Ascending aorta (tissue), 2 donors: Measurements from ENCODE around the gene SMIM44. TPM values are rescaled to one million over a fixed set of nuclear protein-coding genes. Genes with fewer than 3 reads are reported as not detected.

Experiments used
- DNase-seq, 2 donors: peaks; one replicate each; pipeline ENCODE4 v3.0.0-alpha.2; 2019; ENCODE audit warnings: low spot score in 2 of 2
- H3K27ac ChIP-seq, 2 donors: fragments of 200-600 bp; sonication (generic); one replicate each; pipeline ENCODE4 v1.5.1; 2016 to 2017; ENCODE audit warnings: mild to moderate bottlenecking in 1 of 2
- H3K27me3 ChIP-seq: fragments of 200-600 bp; sonication (generic); one replicate; pipeline ENCODE4 v1.5.1; 2017
- H3K36me3 ChIP-seq, 2 donors: fragments of 200-600 bp; sonication (generic); one replicate each; pipeline ENCODE4 v1.5.1; 2016
- H3K4me1 ChIP-seq, 2 donors: fragments of 200-600 bp; sonication (generic); one replicate each; pipeline ENCODE4 v1.5.1; 2016 to 2017; ENCODE audit warnings: mild to moderate bottlenecking in 1 of 2
- H3K4me3 ChIP-seq, 2 donors: fragments of 200-600 bp; sonication (generic); one replicate each; pipeline ENCODE4 v1.5.1; 2016 to 2017; ENCODE audit warnings: mild to moderate bottlenecking in 1 of 2
- H3K9me3 ChIP-seq, 2 donors: fragments of 200-600 bp; sonication (generic); one replicate each; pipeline ENCODE4 v1.5.1; 2016
- intact Hi-C: fragments of 100-400 bp; cut with DNase I; formaldehyde crosslinking; loops from one replicate; pipeline ENCODE4 v1.15.1; 2023
- total RNA-seq: library from RNA; depleted of rRNA; stranded (reverse); fragments of >200 nt; gene quantifications from one replicate; pipeline ENCODE4 v1.1.0, GENCODE V29; 2016
- TF ChIP-seq, protein P1 (sequence below), 3 experiments: fragments of 200-600 bp in 2 of 3; fragments of 450-650 bp in 1 of 3; sonication (generic) in 2 of 3; IDR thresholded peaks; one replicate each; pipeline ENCODE4 v1.5.1; 2016 to 2019; ENCODE audit warnings: antibody characterized with exemption in 3 of 3, mild to moderate bottlenecking in 1 of 3, moderate library complexity in 1 of 3

The SMIM44 gene
- total RNA-seq, 1 donor from 2014 or later = not detected

GRCh38 chr19:3520166-3521103 is 37.2 kb upstream of the SMIM44 start:
- peak in 1 of 2 donors; percentile 59 for DNase-seq
- Histone ChIP-seq H3K27ac (no peak overlapping the region), H3K36me3 (peaks cover 20 to 42% of the 10 kb centered on the region in 2 donors), H3K4me3 (no peak overlapping the region), H3K9me3 (no peaks in the 10 kb centered on the region), H3K4me1 (no peaks in the 10 kb centered on the region), H3K27me3 (no peaks in the 10 kb centered on the region)
- intact Hi-C loops = no loop called here
- TF ChIP-seq, protein P1, sequence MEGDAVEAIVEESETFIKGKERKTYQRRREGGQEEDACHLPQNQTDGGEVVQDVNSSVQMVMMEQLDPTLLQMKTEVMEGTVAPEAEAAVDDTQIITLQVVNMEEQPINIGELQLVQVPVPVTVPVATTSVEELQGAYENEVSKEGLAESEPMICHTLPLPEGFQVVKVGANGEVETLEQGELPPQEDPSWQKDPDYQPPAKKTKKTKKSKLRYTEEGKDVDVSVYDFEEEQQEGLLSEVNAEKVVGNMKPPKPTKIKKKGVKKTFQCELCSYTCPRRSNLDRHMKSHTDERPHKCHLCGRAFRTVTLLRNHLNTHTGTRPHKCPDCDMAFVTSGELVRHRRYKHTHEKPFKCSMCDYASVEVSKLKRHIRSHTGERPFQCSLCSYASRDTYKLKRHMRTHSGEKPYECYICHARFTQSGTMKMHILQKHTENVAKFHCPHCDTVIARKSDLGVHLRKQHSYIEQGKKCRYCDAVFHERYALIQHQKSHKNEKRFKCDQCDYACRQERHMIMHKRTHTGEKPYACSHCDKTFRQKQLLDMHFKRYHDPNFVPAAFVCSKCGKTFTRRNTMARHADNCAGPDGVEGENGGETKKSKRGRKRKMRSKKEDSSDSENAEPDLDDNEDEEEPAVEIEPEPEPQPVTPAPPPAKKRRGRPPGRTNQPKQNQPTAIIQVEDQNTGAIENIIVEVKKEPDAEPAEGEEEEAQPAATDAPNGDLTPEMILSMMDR (IDR thresholded peaks at IDR 0.05) = no peak

- Histone ChIP-seq H3K36me3 (peaks cover 12 to 31% of the 10 kb centered on the region in 2 donors), H3K4me1 (no peaks in the 10 kb centered on the region), H3K4me3 (no peak overlapping the region), H3K9me3 (no peaks in the 10 kb centered on the region), H3K27me3 (no peaks in the 10 kb centered on the region), H3K27ac (no peak overlapping the region)
- intact Hi-C loops = no loop called here
- TF ChIP-seq, protein P1 (IDR thresholded peaks at IDR 0.05) = no peak
- no peak for DNase-seq
These were observed 35.9 kb upstream of the SMIM44 start for GRCh38 chr19:3519126-3519525.

DNA sequence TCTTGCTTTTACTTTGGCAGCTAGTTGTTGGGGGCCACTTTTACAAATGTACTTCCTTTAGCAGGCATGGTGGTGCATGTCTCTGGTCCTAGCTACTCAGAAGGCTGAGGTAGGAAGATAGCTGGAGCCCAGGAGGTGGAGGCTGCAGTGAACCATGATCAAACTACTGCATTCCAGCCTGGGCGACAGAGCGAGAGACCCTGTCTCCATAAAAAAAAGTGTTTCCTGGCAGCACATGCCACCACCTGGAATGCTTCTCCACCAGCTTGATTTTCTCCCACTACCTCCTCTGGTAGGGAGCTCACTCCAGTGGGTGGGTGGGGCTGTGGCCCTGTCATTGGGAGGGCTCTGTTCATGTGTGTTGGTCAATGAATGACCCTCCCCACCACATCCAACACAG is 35.4 kb upstream of the SMIM44 start:
- Histone ChIP-seq H3K36me3 (peaks cover 9 to 27% of the 10 kb centered on the region in 2 donors), H3K4me1 (no peaks in the 10 kb centered on the region), H3K27ac (no peak overlapping the region), H3K27me3 (no peaks in the 10 kb centered on the region), H3K4me3 (no peak overlapping the region), H3K9me3 (no peaks in the 10 kb centered on the region)
- intact Hi-C loops = no loop called here
- no peak for DNase-seq
- TF ChIP-seq, protein P1 (IDR thresholded peaks at IDR 0.05) = no peak

DNA sequence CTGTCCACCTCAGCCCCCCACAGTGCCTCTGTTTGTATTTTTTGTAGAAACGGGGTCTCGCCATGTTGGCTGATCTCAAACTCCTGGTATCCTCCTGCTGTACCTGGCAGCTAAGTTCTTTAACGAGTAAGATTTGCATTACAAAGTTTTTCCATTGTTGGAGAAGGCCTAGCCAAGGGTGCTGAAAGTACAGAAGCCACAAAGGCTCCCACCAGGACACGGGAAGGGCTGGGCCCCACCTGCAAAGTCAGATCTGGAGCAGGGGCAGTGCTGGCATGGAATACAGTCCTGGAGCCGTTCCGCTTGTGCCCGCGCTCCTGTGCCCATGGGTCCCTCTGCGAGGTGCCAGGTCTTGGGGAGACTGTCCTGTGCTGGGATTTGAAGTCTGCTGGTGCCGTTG is 35.0 kb upstream of the SMIM44 start:
- DNase-seq = no peak
- intact Hi-C loops = no loop called here
- H3K4me1 ChIP-seq = no peaks in the 10 kb centered on the region
- H3K4me3 ChIP-seq = no peak overlapping the region
- H3K27me3 ChIP-seq = no peaks in the 10 kb centered on the region
- H3K27ac ChIP-seq = no peak overlapping the region
- TF ChIP-seq, protein P1 (IDR thresholded peaks at IDR 0.05) = no peak
- no peaks in the 10 kb centered on the region for H3K9me3 ChIP-seq
- H3K36me3 ChIP-seq = peaks cover 5 to 23% of the 10 kb centered on the region in 2 donors

DNA sequence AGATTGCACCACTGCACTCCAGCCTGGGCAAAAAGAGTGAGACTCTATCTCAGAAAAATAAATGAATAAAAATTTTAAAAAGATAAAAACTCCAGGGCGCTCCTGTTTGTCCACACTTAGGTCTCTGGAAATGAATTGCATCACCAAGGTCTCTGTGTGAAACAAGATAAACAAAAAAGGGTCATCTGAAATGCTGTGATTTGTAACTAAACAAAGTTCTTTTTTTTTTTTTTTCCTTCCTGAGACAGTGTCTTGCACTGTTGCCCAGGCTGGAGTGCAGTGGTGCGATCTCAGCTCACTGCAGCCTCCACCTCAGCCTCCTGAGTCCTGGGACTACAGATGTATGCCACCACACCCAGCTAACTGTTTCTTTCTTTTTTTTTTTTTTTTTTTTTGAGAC is 34.4 kb upstream of the SMIM44 start:
- no peaks in the 10 kb centered on the region for H3K27me3 ChIP-seq
- TF ChIP-seq, protein P1 (IDR thresholded peaks at IDR 0.05) = no peak
- intact Hi-C loops = no loop called here
- H3K36me3 ChIP-seq = peaks cover 0 to 18% of the 10 kb centered on the region in 2 donors
- H3K9me3 ChIP-seq = no peaks in the 10 kb centered on the region
- H3K4me1 ChIP-seq = no peaks in the 10 kb centered on the region
- no peak for DNase-seq
- no peak overlapping the region for H3K27ac ChIP-seq
- no peak overlapping the region for H3K4me3 ChIP-seq
